Smooth muscle cell (in vitro differentiated cells): ENCODE results near the gene WDR55. TPM values are rescaled to one million over a fixed set of nuclear protein-coding genes. Genes with fewer than 3 reads are reported as not detected.

Source experiments
- DNase-seq: peaks from one replicate; lab custom pipeline; 2025; ENCODE audit not compliant: unreplicated experiment; lab: John Stamatoyannopoulos, UW
- H2AFZ ChIP-seq: fragments of 200-600 bp; sonication (generic); 2 replicates; pipeline ENCODE4 v1.6.0; 2016; ENCODE audit warnings: antibody characterized with exemption, low read depth, mild to moderate bottlenecking
- H3F3A ChIP-seq: fragments of 200-600 bp; sonication (generic); 2 replicates; pipeline ENCODE4 v1.6.0; 2017; ENCODE audit warnings: antibody characterized with exemption, low read depth
- H3K27ac ChIP-seq: fragments of 200-600 bp; sonication (generic); 2 replicates; pipeline ENCODE4 v1.5.1; 2016; ENCODE audit warnings: low read depth, mild to moderate bottlenecking
- H3K27me3 ChIP-seq: fragments of 200-600 bp; sonication (generic); 2 replicates; pipeline ENCODE4 v1.6.1; 2016; ENCODE audit warnings: low read depth, mild to moderate bottlenecking
- H3K36me3 ChIP-seq: fragments of 200-600 bp; sonication (generic); 2 replicates; pipeline ENCODE4 v1.5.1; 2016; ENCODE audit warnings: low read depth
- H3K4me1 ChIP-seq: fragments of 200-600 bp; sonication (generic); 2 replicates; pipeline ENCODE4 v1.5.1; 2016; ENCODE audit warnings: low read depth
- H3K4me2 ChIP-seq: fragments of 200-600 bp; sonication (generic); 2 replicates; pipeline ENCODE4 v1.6.0; 2016; ENCODE audit warnings: mild to moderate bottlenecking
- H3K4me3 ChIP-seq: fragments of 200-600 bp; sonication (generic); 2 replicates; pipeline ENCODE4 v1.5.1; 2016; ENCODE audit warnings: mild to moderate bottlenecking
- H3K79me2 ChIP-seq: fragments of 200-600 bp; sonication (generic); 2 replicates; pipeline ENCODE4 v1.6.0; 2016; ENCODE audit warnings: low read depth, mild to moderate bottlenecking
- H3K9ac ChIP-seq: fragments of 200-600 bp; sonication (generic); 2 replicates; pipeline ENCODE4 v1.6.0; 2016; ENCODE audit warnings: low read depth
- H3K9me3 ChIP-seq: fragments of 200-600 bp; sonication (generic); replicated peaks from 2 replicates; pipeline ENCODE4 v1.5.1; 2016; ENCODE audit warnings: low read depth
- H4K20me1 ChIP-seq: fragments of 200-600 bp; sonication (generic); 2 replicates; pipeline ENCODE4 v1.6.0; 2016; ENCODE audit warnings: low read depth
- WGBS: methylation state at CpG from one replicate; pipeline ENCODE4 v1.1.7; 2016; ENCODE audit warnings: low lambda C conversion rate; 5-methylcytosine and 5-hydroxymethylcytosine counted together
- polyA plus RNA-seq: library from polyadenylated mRNA; unstranded; fragments of >200 nt; fragmentation: Nextera tagmentation; extraction: Ambion mirVana; gene quantifications from 2 replicates; pipeline ENCODE4 v1.2.1, GENCODE V29; 2016
- total RNA-seq: library from RNA; depleted of rRNA; stranded (reverse); fragments of >200 nt; gene quantifications from 2 replicates; pipeline ENCODE4 v1.2.3, GENCODE V29; 2014
- TF ChIP-seq, protein P1 (sequence below): fragments of 200-600 bp; sonication (generic); IDR thresholded peaks from 2 replicates; pipeline ENCODE4 v1.5.1; 2017; ENCODE audit warnings: borderline replicate concordance, mild to moderate bottlenecking, antibody characterized with exemption; ENCODE audit not compliant: insufficient read depth, poor library complexity, severe bottlenecking

WDR55 gene
- total and polyA plus RNA-seq, 2 experiments from 2014 or later = 14.2 to 20.6 TPM

GRCh38 chr5:140690376-140690932 lies 25.8 kb downstream of the WDR55 start:
- Histone ChIP-seq H2AFZ (peak overlapping the region; percentile 73), H3F3A (no peaks in the 10 kb centered on the region), H3K9ac (peak overlapping the region; percentile 73), H3K4me3 (peak overlapping the region; percentile 80), H3K9me3 (no peaks in the 10 kb centered on the region), H3K4me2 (peak overlapping the region; percentile 88), H3K27ac (peak overlapping the region; percentile 69), H3K4me1 (peaks cover 12% of the 10 kb centered on the region), H4K20me1 (no peaks in the 10 kb centered on the region), H3K27me3 (no peaks in the 10 kb centered on the region), H3K79me2 (peaks cover 75% of the 10 kb centered on the region), H3K36me3 (no peaks in the 10 kb centered on the region)
- 73% methylated on average over 8 of the region's 8 CpGs for WGBS
- TF ChIP-seq, protein P1, sequence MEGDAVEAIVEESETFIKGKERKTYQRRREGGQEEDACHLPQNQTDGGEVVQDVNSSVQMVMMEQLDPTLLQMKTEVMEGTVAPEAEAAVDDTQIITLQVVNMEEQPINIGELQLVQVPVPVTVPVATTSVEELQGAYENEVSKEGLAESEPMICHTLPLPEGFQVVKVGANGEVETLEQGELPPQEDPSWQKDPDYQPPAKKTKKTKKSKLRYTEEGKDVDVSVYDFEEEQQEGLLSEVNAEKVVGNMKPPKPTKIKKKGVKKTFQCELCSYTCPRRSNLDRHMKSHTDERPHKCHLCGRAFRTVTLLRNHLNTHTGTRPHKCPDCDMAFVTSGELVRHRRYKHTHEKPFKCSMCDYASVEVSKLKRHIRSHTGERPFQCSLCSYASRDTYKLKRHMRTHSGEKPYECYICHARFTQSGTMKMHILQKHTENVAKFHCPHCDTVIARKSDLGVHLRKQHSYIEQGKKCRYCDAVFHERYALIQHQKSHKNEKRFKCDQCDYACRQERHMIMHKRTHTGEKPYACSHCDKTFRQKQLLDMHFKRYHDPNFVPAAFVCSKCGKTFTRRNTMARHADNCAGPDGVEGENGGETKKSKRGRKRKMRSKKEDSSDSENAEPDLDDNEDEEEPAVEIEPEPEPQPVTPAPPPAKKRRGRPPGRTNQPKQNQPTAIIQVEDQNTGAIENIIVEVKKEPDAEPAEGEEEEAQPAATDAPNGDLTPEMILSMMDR = no peak
- DNase-seq = no peak

- Histone ChIP-seq H3K4me3 (peak within 1 kb of the TSS; percentile 80), H3K27me3 (no peaks in the 10 kb centered on the region), H3K9me3 (no peaks in the 10 kb centered on the region), H3K4me2 (peak within 1 kb of the TSS; percentile 88), H3K27ac (peak within 1 kb of the TSS; percentile 69), H3K9ac (peak within 1 kb of the TSS; percentile 81), H3F3A (no peaks in the 10 kb centered on the region), H2AFZ (peak within 1 kb of the TSS; percentile 78), H4K20me1 (no peaks in the 10 kb centered on the region), H3K79me2 (peaks cover 70% of the 10 kb centered on the region), H3K36me3 (no peaks in the 10 kb centered on the region), H3K4me1 (peaks cover 12% of the 10 kb centered on the region)
- TF ChIP-seq, protein P1 = no peak
- DNase-seq = peak; percentile 63
- 1% methylated on average over 60 of the region's 61 CpGs for WGBS
Measured at GRCh38 chr5:140690941-140691924, 26.5 kb downstream of the WDR55 start, which contains the start of the genes HARS1 and HARS2. Gene HARS1, minus strand, starts transcription at chr5:140691370. Its CDS starts 66 bp downstream, at chr5:140691304. Gene HARS2, plus strand, starts transcription at chr5:140691455. Its CDS starts 194 bp downstream, at chr5:140691649.

- Histone ChIP-seq H3K27ac (no peak overlapping the region), H3F3A (peaks cover 25% of the 10 kb centered on the region), H2AFZ (no peak overlapping the region), H3K4me2 (no peak overlapping the region), H3K36me3 (no peaks in the 10 kb centered on the region), H3K27me3 (no peaks in the 10 kb centered on the region), H3K9me3 (no peaks in the 10 kb centered on the region), H3K79me2 (peaks cover 47% of the 10 kb centered on the region), H3K4me1 (peaks cover 12% of the 10 kb centered on the region), H3K4me3 (no peak overlapping the region), H3K9ac (no peak overlapping the region), H4K20me1 (no peaks in the 10 kb centered on the region)
- 96% methylated on average over 5 of the region's 5 CpGs for WGBS
- DNase-seq = no peak
- TF ChIP-seq, protein P1 = no peak
Measured at GRCh38 chr5:140694276-140694675, 29.6 kb downstream of the WDR55 start.
